Liver (tissue), 9 donors: ENCODE measurements around the gene NLRC5. TPM values are rescaled to one million over a fixed set of nuclear protein-coding genes. Genes with fewer than 3 reads are reported as not detected.

Experiments
- DNase-seq: peaks from one replicate; pipeline ENCODE4 v3.0.0-alpha.2; 2017; ENCODE audit warnings: low spot score
- H3K27ac ChIP-seq, 2 donors: one replicate each; pipeline ENCODE4 v1.7.0; 2013; ENCODE audit warnings: inconsistent platforms in 2 of 2, low read length in 2 of 2, control low read depth in 1 of 2, low read depth in 1 of 2, mild to moderate bottlenecking in 1 of 2
- H3K27me3 ChIP-seq, 4 donors: one replicate each; pipeline versions ENCODE4 v1.6.1 to v1.7.0; 2013; ENCODE audit warnings: low read length in 3 of 4, inconsistent platforms in 1 of 4, mild to moderate bottlenecking in 1 of 4, moderate library complexity in 1 of 4; ENCODE audit not compliant: control insufficient read depth in 4 of 4, insufficient read depth in 4 of 4
- H3K36me3 ChIP-seq, 4 donors: one replicate each; pipeline versions ENCODE4 v1.6.1 to v1.7.0; 2013; ENCODE audit warnings: low read length in 3 of 4, mild to moderate bottlenecking in 3 of 4, low read depth in 1 of 4, moderate library complexity in 1 of 4; ENCODE audit not compliant: control insufficient read depth in 4 of 4, insufficient read depth in 3 of 4
- H3K4me1 ChIP-seq, 4 donors: one replicate each; pipeline versions ENCODE4 v1.6.1 to v1.7.0; 2013; ENCODE audit warnings: low read length in 3 of 4, mild to moderate bottlenecking in 3 of 4, moderate library complexity in 1 of 4; ENCODE audit not compliant: control insufficient read depth in 4 of 4, insufficient read depth in 4 of 4
- H3K4me3 ChIP-seq, 3 donors: one replicate each; pipeline versions ENCODE4 v1.6.1 to v1.7.0; 2013; ENCODE audit warnings: low read length in 3 of 3, control low read depth in 1 of 3, low read depth in 1 of 3, mild to moderate bottlenecking in 1 of 3
- H3K9ac ChIP-seq, 2 donors: one replicate each; pipeline ENCODE4 v1.7.0; 2013; ENCODE audit warnings: low read length in 2 of 2, mild to moderate bottlenecking in 2 of 2, moderate library complexity in 2 of 2, control low read depth in 1 of 2, low read depth in 1 of 2
- H3K9me3 ChIP-seq, 4 donors: one replicate each; pipeline versions ENCODE4 v1.6.1 to v1.7.0; 2013; ENCODE audit warnings: low read length in 3 of 4; ENCODE audit not compliant: control insufficient read depth in 4 of 4
- EGR1 ChIP-seq, 2 donors: IDR thresholded peaks; 2 replicates each; pipeline ENCODE4 v1.6.1; 2016 to 2018; ENCODE audit warnings: antibody characterized with exemption in 2 of 2, low read depth in 2 of 2
- FOXA1 ChIP-seq: IDR thresholded peaks from 2 replicates; pipeline ENCODE4 v1.6.1; 2016; ENCODE audit warnings: antibody characterized with exemption
- FOXA2 ChIP-seq: IDR thresholded peaks from 2 replicates; pipeline ENCODE4 v1.6.1; 2016; ENCODE audit warnings: antibody characterized with exemption
- GABPA ChIP-seq, 2 donors: IDR thresholded peaks in 1 of 2; conservative IDR thresholded peaks in 1 of 2; 2 replicates each; pipeline ENCODE4 v1.6.1; 2016; ENCODE audit warnings: antibody characterized with exemption in 2 of 2, mild to moderate bottlenecking in 1 of 2, moderate library complexity in 1 of 2
- HNF4A ChIP-seq, 2 donors: conservative IDR thresholded peaks; 2 replicates each; pipeline ENCODE4 v1.6.1; 2016; ENCODE audit warnings: antibody characterized with exemption in 2 of 2, mild to moderate bottlenecking in 2 of 2
- HNF4G ChIP-seq: IDR thresholded peaks from 2 replicates; pipeline ENCODE4 v1.6.1; 2016; ENCODE audit warnings: antibody characterized with exemption
- JUND ChIP-seq, 2 donors: IDR thresholded peaks; 2 replicates each; pipeline ENCODE4 v1.6.1; 2016; ENCODE audit warnings: antibody characterized with exemption in 2 of 2
- NR2F2 ChIP-seq: IDR thresholded peaks from 2 replicates; pipeline ENCODE4 v1.6.1; 2016; ENCODE audit warnings: antibody characterized with exemption
- RAD21 ChIP-seq, 2 donors: IDR thresholded peaks; 2 replicates each; pipeline ENCODE4 v1.6.1; 2016; ENCODE audit warnings: antibody characterized with exemption in 2 of 2, mild to moderate bottlenecking in 2 of 2
- RXRA ChIP-seq, 2 donors: IDR thresholded peaks; 2 replicates each; pipeline ENCODE4 v1.6.1; 2017 to 2018; ENCODE audit warnings: antibody characterized with exemption in 2 of 2, mild to moderate bottlenecking in 1 of 2
- SP1 ChIP-seq: IDR thresholded peaks from 2 replicates; pipeline ENCODE4 v1.6.1; 2018; ENCODE audit warnings: antibody characterized with exemption, mild to moderate bottlenecking
- TAF1 ChIP-seq: conservative IDR thresholded peaks from 2 replicates; pipeline ENCODE4 v1.6.1; 2016; ENCODE audit warnings: antibody characterized with exemption, mild to moderate bottlenecking
- YY1 ChIP-seq: IDR thresholded peaks from 2 replicates; pipeline ENCODE4 v1.6.1; 2016; ENCODE audit warnings: antibody characterized with exemption, mild to moderate bottlenecking
- WGBS: extraction: QIAGEN DNeasy Blood & Tissue Kit; methylation state at CpG from one replicate; pipeline ENCODE4 v1.1.7; 2013; 5-methylcytosine and 5-hydroxymethylcytosine counted together
- polyA plus RNA-seq, 2 donors: library from polyadenylated mRNA; stranded (reverse) in 1 of 2; unstranded in 1 of 2; fragments of 200-250 nt in 1 of 2; fragments of >200 nt in 1 of 2; fragmentation: Nextera tagmentation in 1 of 2; extraction: Ambion mirVana in 1 of 2; gene quantifications; one replicate each; pipeline versions ENCODE4 v1.2.1 to v1.2.3, GENCODE V29; 2013 to 2015
- total RNA-seq, 2 donors: library from RNA; depleted of rRNA; stranded (reverse); fragments of >200 nt; gene quantifications; one replicate each; pipeline ENCODE4 v1.2.3, GENCODE V29; 2014
- TF ChIP-seq, protein P1 (sequence below): IDR thresholded peaks from 2 replicates; pipeline ENCODE4 v1.6.1; 2016; ENCODE audit warnings: antibody characterized with exemption, mild to moderate bottlenecking
- TF ChIP-seq, protein P2 (sequence below): IDR thresholded peaks from 2 replicates; pipeline ENCODE4 v1.6.1; 2016; ENCODE audit warnings: antibody characterized with exemption
- TF ChIP-seq, protein P3 (sequence below): fragments of 150-350 bp; IDR thresholded peaks from 2 replicates; pipeline ENCODE4 v1.5.1; 2017; ENCODE audit warnings: improper control_type of control experiment, low read depth, low read length; ENCODE audit not compliant: missing input control
- TF ChIP-seq, protein P4 (sequence below): IDR thresholded peaks from 2 replicates; pipeline ENCODE4 v1.6.1; 2016; ENCODE audit warnings: antibody characterized with exemption
- TF ChIP-seq, protein P5 (sequence below): IDR thresholded peaks from 2 replicates; pipeline ENCODE4 v1.6.1; 2016; ENCODE audit warnings: antibody characterized with exemption
- donor health status: healthy.
- donor health status: healthy.
- donor health status: healthy.
- donor health status: healthy.
- donor health status: healthy.

Gene NLRC5
- total and polyA plus RNA-seq, 4 donors, result 4.7 to 23.3 (median 8.8) TPM

DNA sequence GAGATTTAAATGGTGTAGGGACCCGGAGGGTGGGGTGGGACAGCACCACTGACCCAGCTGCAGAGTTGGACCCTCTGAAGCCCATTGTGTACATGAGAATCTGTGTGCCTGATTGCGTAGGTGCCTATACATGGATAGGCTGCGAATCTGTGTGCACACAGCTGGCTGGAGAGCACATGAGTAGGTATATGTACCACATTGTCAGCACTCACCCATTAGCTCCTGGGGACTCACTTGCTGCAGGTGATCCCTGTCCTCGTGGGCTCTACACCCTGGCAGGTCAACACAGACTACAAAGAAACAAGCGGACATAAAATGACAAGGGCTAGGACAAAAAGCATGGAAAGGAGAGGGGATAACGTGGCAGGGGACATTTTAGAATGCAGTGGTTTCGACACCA lies 38.9 kb upstream of the NLRC5 start:
- Histone ChIP-seq H3K36me3 (peaks cover 0 to 5% (median under 1%) of the 10 kb centered on the region in 4 donors), H3K27me3 (no peaks in the 10 kb centered on the region), H3K4me3 (no peak overlapping the region), H3K9ac (no peak overlapping the region), H3K27ac (no peak overlapping the region), H3K9me3 (no peaks in the 10 kb centered on the region), H3K4me1 (peaks cover 0 to 1% (median 0%) of the 10 kb centered on the region in 4 donors)
- no peak for DNase-seq
- WGBS, result 84% methylated on average over 7 of the region's 7 CpGs
- TF ChIP-seq FOXA2 (no peak), YY1 (no peak), JUND (IDR thresholded peaks at IDR 0.05) (no peak), HNF4G (no peak), NR2F2 (no peak), GABPA (IDR thresholded peaks at IDR 0.05 in 1 of 2, conservative IDR thresholded peaks at IDR 0.05 in 1 of 2) (no peak), FOXA1 (no peak), EGR1 (IDR thresholded peaks at IDR 0.05; ENCODE audit: low read depth in 2 of 2) (no peak), RXRA (IDR thresholded peaks at IDR 0.05) (no peak), RAD21 (IDR thresholded peaks at IDR 0.05) (no peak), SP1 (no peak), HNF4A (conservative IDR thresholded peaks at IDR 0.05) (no peak), TAF1 (no peak)
- TF ChIP-seq, protein P1, sequence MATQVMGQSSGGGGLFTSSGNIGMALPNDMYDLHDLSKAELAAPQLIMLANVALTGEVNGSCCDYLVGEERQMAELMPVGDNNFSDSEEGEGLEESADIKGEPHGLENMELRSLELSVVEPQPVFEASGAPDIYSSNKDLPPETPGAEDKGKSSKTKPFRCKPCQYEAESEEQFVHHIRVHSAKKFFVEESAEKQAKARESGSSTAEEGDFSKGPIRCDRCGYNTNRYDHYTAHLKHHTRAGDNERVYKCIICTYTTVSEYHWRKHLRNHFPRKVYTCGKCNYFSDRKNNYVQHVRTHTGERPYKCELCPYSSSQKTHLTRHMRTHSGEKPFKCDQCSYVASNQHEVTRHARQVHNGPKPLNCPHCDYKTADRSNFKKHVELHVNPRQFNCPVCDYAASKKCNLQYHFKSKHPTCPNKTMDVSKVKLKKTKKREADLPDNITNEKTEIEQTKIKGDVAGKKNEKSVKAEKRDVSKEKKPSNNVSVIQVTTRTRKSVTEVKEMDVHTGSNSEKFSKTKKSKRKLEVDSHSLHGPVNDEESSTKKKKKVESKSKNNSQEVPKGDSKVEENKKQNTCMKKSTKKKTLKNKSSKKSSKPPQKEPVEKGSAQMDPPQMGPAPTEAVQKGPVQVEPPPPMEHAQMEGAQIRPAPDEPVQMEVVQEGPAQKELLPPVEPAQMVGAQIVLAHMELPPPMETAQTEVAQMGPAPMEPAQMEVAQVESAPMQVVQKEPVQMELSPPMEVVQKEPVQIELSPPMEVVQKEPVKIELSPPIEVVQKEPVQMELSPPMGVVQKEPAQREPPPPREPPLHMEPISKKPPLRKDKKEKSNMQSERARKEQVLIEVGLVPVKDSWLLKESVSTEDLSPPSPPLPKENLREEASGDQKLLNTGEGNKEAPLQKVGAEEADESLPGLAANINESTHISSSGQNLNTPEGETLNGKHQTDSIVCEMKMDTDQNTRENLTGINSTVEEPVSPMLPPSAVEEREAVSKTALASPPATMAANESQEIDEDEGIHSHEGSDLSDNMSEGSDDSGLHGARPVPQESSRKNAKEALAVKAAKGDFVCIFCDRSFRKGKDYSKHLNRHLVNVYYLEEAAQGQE, result no peak
- TF ChIP-seq, protein P2, sequence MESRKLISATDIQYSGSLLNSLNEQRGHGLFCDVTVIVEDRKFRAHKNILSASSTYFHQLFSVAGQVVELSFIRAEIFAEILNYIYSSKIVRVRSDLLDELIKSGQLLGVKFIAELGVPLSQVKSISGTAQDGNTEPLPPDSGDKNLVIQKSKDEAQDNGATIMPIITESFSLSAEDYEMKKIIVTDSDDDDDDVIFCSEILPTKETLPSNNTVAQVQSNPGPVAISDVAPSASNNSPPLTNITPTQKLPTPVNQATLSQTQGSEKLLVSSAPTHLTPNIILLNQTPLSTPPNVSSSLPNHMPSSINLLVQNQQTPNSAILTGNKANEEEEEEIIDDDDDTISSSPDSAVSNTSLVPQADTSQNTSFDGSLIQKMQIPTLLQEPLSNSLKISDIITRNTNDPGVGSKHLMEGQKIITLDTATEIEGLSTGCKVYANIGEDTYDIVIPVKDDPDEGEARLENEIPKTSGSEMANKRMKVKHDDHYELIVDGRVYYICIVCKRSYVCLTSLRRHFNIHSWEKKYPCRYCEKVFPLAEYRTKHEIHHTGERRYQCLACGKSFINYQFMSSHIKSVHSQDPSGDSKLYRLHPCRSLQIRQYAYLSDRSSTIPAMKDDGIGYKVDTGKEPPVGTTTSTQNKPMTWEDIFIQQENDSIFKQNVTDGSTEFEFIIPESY, result no peak
- TF ChIP-seq, protein P3, sequence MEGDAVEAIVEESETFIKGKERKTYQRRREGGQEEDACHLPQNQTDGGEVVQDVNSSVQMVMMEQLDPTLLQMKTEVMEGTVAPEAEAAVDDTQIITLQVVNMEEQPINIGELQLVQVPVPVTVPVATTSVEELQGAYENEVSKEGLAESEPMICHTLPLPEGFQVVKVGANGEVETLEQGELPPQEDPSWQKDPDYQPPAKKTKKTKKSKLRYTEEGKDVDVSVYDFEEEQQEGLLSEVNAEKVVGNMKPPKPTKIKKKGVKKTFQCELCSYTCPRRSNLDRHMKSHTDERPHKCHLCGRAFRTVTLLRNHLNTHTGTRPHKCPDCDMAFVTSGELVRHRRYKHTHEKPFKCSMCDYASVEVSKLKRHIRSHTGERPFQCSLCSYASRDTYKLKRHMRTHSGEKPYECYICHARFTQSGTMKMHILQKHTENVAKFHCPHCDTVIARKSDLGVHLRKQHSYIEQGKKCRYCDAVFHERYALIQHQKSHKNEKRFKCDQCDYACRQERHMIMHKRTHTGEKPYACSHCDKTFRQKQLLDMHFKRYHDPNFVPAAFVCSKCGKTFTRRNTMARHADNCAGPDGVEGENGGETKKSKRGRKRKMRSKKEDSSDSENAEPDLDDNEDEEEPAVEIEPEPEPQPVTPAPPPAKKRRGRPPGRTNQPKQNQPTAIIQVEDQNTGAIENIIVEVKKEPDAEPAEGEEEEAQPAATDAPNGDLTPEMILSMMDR, result no peak
- TF ChIP-seq, protein P4, sequence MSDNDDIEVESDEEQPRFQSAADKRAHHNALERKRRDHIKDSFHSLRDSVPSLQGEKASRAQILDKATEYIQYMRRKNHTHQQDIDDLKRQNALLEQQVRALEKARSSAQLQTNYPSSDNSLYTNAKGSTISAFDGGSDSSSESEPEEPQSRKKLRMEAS, result no peak
- TF ChIP-seq, protein P5, sequence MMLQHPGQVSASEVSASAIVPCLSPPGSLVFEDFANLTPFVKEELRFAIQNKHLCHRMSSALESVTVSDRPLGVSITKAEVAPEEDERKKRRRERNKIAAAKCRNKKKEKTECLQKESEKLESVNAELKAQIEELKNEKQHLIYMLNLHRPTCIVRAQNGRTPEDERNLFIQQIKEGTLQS, result no peak
